Glomerular endothelial cell (primary cell): ENCODE results near the gene FOXK2. TPM values are rescaled to one million over a fixed set of nuclear protein-coding genes. Genes with fewer than 3 reads are reported as not detected.
"Not testable (repeated sequence)": the region's sequence is repeated elsewhere in the genome, so short reads cannot be mapped to it uniquely, and the experiment has no call there.

Experiments used
- DNase-seq: peaks from one replicate; pipeline ENCODE4 v3.0.0-alpha.2; 2011; ENCODE audit warnings: low read depth, low spot score; ENCODE audit errors: extremely low read depth
- total RNA-seq: library from RNA; depleted of rRNA; stranded (reverse); fragments of >200 nt; gene quantifications from 2 replicates; pipeline ENCODE4 v1.2.3, GENCODE V29; 2015

Gene FOXK2
- total RNA-seq, 1 donor from 2014 or later = 55.0 TPM

DNA sequence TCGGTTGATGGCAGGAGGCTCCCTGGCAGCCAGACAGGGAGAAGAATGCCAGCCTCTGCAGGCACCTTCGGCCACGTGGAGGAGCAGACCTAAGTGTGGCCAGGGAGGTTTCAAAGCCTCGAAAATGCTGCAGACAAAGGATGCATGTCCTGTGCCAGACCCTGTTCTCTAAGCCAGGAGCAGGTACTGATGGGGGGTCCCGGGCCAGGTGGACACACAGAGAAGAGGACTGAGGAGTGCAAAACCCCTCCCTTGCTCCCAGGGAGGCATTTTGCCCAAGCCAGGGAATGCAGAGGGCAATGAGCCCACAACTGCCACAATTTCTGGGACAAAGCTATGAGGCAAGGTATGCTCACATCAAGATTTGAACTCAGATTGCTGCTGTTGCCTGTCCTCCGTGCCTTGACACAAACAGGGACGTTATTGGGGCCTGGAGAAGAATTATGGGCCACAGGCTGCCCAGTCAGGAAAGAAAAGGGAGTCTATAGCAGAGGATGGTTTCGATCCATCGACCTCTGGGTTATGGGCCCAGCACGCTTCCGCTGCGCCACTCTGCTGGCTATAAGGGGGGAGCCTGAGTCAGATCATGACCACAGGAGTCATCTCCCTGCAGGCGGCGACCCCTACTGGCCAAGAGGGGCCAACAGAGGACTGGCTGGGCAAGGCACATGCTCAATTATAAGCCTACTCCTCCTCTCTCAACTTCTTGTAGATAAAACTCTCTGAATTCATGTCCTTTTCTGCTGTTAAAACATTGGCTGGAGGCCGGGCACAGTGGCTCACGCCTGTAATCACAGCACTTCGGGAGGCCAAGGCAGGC lies 25.1 kb upstream of the FOXK2 start:
- DNase-seq = peak; percentile 52

DNA sequence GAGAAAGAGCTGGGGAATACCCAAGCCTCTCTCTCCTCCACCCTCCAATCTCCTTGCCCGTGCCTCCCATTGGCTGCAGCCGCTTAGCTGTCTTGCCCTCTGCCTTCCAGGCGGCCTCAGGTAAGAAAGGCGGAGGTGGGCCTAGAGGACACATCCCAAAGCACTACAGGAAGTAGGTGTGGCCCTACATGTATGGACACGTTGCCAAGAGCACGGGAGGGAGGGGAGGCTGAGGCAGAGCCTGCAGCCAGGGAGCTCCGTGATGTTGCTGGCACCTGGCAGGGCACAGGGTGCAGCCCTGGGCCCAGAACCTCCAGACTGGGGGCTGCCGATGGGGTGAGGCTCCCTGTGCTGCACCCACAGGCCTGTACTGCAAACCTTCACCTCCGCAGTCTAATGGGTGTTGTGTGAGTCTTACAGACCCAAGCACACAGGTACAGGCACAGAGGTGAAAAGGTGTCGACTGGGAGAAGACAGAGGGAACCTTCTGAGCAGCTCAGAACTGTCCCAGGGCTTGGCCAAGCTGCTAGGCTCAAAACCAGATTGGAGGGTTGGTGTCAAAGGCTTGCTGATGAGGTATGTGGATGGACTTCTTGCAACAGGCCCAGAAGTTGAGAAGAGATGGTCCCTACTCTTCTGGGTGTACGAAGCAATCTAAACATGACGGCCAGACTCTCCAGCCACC lies 23.5 kb upstream of the FOXK2 start:
- DNase-seq = no peak

DNA sequence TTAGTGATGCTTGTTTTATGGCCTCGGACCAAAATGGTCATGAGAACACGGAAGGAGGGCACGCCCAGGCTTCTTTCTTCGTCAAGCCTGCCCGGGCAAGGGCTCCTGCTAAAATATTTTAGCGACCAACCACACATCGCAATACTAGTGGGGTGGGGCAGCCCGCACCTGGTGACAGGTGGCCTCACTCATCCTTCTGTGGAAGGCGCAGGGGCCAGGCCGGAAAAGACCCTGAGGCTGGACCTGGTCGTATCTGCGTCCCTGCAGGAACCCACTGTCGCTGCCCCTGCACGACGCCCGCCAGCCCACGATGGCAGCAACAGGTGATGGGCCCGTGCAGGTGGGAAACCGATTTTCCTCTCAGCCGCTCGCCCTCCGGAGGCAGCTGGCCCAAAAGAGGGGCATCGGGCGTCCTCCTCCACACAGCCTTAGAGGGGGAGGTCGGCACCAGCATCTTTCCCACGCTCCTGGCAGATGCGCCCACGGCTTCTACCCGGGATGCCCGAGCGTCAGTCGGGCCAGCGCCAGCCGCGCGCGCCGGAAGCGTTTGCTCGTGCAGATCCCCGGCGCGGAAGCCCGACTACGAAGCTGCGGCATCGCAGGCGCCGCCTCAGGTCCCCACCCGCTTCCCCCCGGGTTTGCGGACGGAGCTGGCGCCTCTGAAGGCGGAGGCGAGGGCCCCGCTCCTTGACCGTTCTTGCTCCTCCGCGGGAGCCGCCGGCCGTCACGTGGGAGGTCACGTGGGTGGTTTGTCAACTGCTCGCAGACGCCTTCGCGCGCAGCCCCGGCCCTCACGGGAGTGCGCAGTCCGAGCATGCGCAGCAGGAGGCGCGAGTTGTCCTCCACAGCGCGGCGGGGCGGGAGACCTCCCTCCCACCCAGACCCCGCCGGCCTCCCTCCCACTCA lies 22.8 kb upstream of the FOXK2 start:
- DNase-seq = no peak

DNA sequence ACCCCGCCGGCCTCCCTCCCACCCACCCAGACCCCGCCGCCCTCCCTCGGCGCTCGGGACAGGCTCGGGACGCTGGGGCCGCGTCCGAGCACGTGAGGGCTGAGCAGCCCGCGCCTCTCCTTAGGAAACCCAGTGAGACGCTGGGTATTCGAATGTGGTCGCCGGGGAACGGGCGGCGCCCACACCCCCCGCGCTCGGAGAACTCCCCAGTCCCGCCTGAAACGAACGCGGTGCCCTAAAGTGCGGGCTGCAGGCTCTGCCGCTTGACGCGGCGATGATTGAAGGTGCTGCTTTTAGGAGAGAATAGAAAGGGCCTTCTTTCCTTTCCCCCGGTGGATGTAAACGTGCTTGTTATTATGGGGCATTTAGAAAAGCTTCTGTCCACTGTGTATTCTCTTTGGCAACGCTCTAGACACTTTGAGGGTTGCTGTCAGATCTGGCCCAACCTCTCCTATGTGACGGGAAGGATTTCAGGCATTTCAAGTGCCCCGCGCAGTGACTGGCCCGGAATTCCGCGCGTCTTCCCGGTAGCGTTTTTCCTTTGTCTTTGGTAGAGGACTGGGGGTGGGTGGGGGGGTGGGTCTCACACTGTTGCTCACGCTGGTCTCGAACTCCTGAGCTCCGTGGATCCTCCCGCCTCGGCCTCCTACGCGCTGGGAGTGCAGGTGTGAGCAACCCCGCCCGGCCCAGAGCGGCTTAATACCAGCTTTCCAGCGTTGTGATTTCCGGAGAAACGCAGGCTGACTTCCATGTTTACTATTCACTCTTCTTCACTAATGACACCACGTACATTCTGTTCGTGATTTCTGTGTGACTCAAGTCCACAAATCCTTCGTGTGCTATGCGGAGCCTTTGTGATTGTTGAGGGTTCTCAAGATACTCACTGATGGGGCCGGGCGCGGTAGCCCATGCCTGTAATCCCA lies 21.8 kb upstream of the FOXK2 start:
- no peak for DNase-seq

DNA sequence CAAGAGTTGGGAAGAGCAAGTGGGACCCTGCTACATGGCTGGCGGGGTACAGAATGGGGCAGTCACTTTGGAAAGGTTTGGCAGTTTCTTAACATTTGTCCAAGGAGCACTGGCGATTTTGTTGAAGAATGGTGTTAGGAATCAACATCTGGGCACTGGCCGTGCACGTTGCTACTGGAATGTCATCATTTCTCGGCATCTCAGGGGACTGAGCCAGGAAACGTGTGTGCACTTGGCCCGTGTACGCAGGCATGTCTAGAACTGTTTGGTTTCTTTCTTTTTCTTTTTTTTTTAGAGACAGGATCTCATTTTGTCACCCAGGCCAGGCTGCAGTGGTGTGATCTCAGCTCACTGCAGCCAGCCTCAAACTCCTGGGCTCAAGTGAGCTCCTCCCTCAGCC lies 17.3 kb upstream of the FOXK2 start:
- DNase-seq = no peak

DNA sequence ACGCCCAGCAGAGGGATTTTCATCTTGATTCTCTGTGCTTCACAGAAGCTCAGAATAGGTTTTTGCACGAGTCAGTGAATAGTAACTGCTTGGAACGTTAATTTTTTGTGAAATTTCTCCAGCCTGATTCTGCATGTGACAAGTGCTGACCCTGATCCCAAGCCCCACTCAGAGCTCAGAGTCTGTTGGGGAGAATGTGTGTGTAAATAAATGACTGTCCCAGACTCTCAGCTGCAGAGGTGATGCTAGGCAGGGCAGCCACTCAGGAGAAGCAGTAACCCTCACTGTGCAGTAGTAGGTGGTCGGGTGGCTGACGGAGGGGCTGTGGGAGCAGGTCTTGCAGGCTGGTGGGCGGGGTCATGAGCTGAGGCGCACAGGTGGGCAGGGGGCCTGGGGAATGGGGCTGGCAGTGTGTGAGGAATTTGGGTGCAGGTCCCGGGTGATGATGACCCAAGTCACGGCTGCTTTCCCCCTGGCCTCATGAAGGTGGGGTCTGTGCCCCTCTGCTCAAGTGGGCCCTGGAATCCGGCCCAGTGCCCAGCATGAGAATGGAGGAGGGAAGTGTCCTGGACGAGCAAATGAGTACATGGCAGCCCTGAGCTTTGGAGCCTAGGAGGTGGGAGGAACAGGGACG lies 16.3 kb upstream of the FOXK2 start:
- no peak for DNase-seq

DNA sequence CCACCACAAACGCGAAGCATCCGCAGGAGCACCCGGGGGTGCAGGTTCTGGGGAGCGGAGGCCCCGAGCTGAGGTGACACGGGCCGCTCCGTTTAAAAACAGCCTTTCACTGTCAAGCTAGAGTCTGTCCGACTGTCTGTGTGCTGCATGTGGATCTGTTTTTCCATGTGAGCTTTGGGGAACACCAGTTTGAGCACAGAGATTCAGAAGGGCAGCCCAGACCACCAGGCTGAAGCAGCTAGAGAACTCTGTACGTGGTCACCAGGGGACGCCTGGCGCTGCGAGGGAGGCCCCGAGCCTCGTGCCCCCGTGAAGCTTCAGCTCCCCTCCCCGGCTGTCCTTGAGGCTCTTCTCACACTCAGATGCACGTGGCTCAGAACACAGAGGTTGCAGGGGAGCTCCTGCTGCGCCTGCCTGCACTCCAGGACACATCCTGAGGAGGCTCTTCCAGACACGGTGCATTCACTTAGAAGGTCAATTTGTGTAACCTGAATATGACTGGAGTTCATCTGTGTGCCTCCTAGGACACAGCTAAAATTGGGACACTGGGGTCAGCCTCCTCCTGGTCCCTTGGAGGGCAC lies 15.7 kb upstream of the FOXK2 start:
- DNase-seq = no peak

DNA sequence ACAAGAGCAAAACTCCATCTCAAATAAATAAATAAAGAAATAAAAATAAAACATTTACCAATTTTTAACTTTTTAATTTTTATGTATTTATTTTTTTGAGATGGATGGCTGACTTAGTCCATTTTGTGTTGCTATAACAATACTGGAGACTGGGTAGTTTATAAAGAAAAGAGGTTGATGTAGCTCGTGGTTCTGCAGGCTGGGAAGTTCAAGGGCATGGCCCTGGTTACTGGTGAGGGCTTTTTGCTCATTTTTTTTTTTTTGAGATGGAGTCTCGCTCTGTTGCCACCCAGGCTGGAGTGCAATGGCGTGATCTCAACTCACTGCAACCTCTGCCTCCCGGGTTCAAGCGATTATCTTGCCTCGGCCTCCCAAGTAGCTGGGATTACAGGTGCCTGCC lies 14.2 kb upstream of the FOXK2 start:
- DNase-seq = no peak

DNA sequence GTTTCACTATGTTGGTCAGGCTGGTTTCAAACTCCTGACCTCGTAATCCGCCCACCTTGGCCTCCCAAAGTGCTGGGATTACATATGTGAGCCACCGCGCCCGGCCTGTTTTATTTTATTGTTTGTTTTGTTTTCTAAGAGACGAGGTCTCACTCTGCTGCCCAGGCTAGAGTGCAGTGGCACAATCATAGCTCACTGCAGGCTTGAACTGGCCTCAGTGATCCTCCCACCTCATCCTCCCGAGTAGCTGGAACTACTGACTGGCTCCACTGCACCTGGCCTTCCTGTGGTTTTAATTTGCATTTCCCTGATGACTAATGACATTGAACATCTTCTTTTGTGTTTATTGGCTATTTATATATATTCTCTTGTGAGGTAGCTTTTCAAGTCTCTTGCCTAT lies 13.1 kb upstream of the FOXK2 start:
- not testable (repeated sequence) for DNase-seq

DNA sequence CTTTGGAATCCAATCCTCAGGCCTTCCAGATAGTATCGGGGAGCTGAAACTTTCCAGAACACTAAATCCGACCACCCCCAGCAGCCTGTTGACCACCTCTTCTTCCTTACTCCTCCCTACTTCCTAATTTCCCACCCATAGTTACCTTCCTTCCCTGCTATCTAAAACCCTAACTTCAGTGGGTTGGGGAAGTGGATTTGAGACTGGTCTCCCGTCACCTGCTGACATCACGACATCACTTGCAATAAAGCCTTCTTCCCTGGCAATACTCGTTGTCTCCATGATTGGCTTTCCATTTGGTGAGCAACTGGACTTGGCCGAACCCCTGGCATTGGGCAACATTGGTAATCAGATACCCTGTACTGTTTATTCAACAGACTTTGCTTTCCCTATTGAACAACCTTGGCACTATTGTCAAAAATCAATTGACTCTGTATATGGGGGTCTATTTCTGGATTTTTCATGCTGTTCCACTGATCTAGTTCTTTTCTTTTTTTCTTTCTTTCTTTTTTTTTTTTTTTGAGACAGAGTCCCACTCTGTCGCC lies 11.8 kb upstream of the FOXK2 start:
- no peak for DNase-seq

DNA sequence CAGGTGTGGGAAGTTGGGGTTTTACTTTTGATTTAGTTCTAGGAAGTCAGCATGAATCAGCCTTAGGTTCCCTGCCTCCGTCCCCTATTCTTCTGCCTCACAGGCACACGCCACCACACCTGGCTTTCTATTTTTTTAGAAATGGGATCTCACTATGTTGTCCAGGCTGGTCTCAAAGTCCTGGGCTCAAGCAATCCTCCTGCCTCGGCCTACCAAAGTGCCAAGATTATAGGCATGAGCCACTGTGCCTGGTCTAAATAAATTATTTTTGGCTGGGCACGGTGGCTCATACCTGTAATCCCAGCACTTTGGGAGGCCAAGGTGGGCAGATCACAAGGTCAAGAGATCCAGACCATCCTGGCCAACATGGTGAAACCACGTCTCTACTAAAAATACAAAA lies 7.9 kb upstream of the FOXK2 start:
- not testable (repeated sequence) for DNase-seq

DNA sequence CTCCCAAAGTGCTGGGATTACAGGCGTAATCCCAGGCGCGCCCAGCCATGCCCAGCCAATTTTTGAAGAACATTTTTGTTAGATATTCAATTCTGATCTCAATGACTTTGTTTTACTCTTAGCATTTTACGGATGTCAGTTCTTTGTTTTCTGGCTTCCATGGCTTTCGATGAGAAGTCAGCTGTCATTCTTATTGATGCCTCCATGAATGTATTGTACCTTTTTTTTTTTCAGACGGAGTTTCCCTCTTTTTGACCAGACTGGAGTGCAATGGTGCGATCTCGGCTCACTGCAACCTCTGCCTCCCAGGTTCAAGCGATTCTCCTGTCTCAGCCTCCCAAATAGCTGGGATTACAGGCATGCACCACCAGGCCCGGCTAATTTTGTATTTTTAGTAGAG lies 5.7 kb upstream of the FOXK2 start:
- DNase-seq = not testable (repeated sequence)

DNA sequence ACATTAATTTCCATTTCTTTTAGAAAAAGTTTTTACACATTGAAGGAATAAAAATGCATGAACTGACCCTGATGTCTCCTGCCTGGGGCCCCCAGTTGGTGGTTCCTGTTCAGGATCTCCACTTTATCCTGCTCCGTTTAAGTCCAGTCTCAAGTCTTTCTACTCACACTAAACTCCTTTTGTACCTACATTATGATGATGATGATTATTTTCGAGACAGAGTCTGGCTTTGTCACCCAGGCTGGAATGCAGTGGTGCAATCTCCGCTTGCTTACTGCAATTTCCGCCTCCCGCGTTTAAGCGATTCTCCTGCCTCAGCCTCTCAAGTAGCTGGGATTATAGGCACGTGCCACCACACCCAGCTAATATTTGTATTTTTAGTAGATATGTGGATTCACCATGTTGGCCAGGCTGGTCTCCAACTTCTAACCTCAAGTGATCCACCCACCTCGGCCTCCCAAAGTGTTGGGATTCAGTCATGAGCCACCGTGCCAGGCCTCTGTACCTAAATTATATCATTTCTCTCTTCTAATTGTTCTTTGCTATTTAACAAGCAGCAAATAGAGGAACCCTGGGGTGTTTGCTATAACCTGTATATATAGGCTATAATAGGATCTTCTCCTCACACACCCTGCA lies 2.2 kb upstream of the FOXK2 start:
- DNase-seq = no peak

DNA sequence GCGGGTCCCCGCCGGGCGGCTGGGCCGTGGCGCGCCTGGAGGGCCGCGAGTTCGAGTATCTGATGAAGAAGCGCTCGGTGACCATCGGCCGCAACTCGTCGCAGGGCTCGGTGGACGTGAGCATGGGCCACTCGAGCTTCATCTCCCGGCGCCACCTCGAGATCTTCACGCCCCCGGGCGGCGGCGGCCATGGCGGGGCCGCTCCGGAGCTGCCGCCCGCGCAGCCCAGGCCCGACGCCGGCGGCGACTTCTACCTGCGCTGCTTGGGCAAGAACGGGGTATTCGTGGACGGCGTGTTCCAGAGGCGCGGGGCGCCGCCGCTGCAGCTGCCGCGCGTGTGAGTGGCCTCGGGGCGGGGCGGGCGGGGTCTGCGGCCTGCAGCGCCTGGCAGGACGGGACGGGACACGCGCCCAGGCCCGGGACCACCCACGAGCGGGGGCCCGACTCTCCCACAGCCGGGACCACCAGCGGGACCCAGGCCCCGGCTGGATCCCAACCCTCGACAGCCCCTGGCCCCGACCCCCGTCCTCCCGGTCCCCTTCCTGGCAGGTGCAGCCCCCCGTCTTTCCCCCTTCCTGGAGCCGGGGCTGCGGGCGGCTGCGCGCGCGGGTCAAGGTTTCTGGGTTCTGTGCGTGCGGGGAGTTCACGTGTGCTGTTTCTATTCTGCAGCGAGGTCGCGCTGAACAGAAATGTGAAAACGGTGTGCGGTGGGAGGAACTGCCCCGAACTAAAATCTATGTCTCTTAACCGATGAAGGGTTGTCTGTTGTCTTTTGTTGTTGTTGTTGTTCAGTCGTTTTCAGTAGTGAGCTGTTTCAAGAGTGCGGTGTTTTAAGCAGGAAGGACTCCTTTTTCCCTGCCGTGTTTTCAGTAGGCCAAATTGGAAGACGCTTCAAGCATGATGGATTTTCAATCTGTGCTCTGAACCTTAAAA lies 705 bp downstream of the FOXK2 start:
- no peak for DNase-seq

DNA sequence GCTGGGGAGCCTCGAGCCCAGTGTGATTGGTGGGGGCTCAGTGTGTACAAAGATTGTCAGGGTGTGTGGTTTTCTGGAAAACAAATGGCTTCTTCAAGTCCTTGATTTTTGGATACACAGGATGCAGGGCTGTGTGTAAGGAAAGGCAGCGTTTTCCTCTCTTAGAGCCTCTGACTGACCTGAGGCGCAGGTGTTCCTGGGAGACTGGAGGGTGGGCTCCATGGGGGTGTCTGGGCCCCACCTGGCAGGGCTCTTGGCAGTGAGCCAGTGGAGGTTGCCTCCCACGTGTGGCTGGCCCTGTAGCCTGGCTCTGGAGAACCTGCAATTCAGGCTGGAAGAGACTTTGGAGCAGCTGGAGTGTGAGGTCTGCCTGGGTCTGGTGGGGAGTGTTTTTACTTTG lies 5.0 kb downstream of the FOXK2 start:
- DNase-seq = no peak

DNA sequence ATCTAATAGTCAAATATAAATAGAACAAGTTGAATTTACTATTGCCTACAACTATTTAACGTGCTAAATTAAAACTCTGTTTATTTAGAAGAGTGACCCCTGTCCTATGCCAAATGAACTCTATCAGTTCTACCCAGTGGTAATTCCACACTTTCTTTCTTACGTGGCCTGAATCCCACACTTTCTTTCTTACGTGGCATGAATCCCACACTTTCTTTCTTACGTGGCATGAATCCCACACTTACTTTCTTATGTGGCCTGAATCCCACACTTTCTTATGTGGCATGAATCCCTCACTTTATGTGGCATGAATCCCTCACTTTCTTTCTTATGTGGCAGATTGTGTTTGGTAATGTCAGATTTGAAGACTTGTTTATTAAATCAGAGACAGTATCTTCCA lies 6.2 kb downstream of the FOXK2 start:
- no peak for DNase-seq

DNA sequence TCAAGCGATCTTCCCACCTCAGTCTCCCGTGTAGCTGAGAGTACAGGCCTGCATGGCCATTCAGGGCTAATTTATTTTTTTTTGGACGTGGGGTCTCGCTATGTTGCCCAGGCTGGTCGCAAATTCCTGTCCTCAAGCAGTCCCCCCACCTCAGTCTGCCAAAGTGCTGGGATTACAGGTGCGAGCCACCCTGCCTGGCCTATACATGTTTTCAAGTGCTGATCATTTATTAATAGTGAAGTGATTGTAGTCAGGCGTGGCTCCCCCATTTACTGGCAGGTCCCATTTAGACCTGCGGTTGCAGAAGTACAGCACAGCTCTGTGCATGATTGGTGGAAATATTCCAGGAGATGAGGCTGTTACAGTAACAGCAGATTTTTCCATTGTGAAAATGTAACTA lies 8.4 kb downstream of the FOXK2 start:
- no peak for DNase-seq
